HEK293T (cell line): ENCODE results near the gene NFASC.

Experiments
- CTCF ChIA-PET: fragments of 350-600 bp; formaldehyde crosslinking; extraction: SDS; loops from one replicate; lab custom pipeline; 2021; ENCODE audit warnings: antibody characterized with exemption, inconsistent platforms; lab: Yijun Ruan, JAX
- POLR2A ChIA-PET: fragments of 350-600 bp; formaldehyde crosslinking; extraction: SDS; loops from one replicate; lab custom pipeline; 2020; ENCODE audit warnings: antibody characterized with exemption, inconsistent platforms; lab: Yijun Ruan, JAX
- DNase-seq: peaks from one replicate; pipeline ENCODE4 v3.0.0; 2012; ENCODE audit warnings: mixed read lengths; ENCODE audit errors: extremely low spot score
- ARNT ChIP-seq: fragments of 450-650 bp; IDR thresholded peaks from 2 replicates; pipeline ENCODE4 v1.6.1; 2017; ENCODE audit warnings: mild to moderate bottlenecking
- BHLHE40 ChIP-seq: fragments of 450-650 bp; IDR thresholded peaks from 2 replicates; pipeline ENCODE4 v1.6.1; 2016; ENCODE audit warnings: mild to moderate bottlenecking, moderate library complexity, borderline replicate concordance
- CTBP1 ChIP-seq: fragments of 450-650 bp; IDR thresholded peaks from 2 replicates; pipeline ENCODE4 v1.6.1; 2016; ENCODE audit warnings: borderline replicate concordance
- ELF4 ChIP-seq: fragments of 450-650 bp; IDR thresholded peaks from 2 replicates; pipeline ENCODE4 v1.6.1; 2017; ENCODE audit warnings: antibody characterized with exemption
- FOXA1 ChIP-seq: fragments of 450-650 bp; IDR thresholded peaks from 2 replicates; pipeline ENCODE4 v1.6.1; 2016; ENCODE audit warnings: mild to moderate bottlenecking
- FOXK2 ChIP-seq: fragments of 450-650 bp; IDR thresholded peaks from 2 replicates; pipeline ENCODE4 v1.6.1; 2016; ENCODE audit warnings: mild to moderate bottlenecking
- FOXM1 ChIP-seq: fragments of 450-650 bp; IDR thresholded peaks from 2 replicates; pipeline ENCODE4 v1.6.1; 2017; ENCODE audit warnings: mild to moderate bottlenecking, borderline replicate concordance
- HDGF ChIP-seq: fragments of 450-650 bp; IDR thresholded peaks from 2 replicates; pipeline ENCODE4 v1.6.1; 2017; ENCODE audit warnings: antibody characterized with exemption, borderline replicate concordance
- L3MBTL2 ChIP-seq: fragments of 450-650 bp; conservative IDR thresholded peaks from 2 replicates; pipeline ENCODE4 v1.6.1; 2016; ENCODE audit warnings: mild to moderate bottlenecking
- LEF1 ChIP-seq: fragments of 450-650 bp; IDR thresholded peaks from 2 replicates; pipeline ENCODE4 v1.6.1; 2017; ENCODE audit warnings: mild to moderate bottlenecking, borderline replicate concordance
- NFRKB ChIP-seq: fragments of 450-650 bp; IDR thresholded peaks from 2 replicates; pipeline ENCODE4 v1.6.1; 2016; ENCODE audit warnings: mild to moderate bottlenecking, moderate library complexity
- PKNOX1 ChIP-seq: fragments of 450-650 bp; IDR thresholded peaks from 2 replicates; pipeline ENCODE4 v1.6.1; 2016
- SP1 ChIP-seq: fragments of 450-650 bp; IDR thresholded peaks from 2 replicates; pipeline ENCODE4 v1.6.1; 2017
- SUZ12 ChIP-seq: fragments of 450-650 bp; IDR thresholded peaks from 2 replicates; pipeline ENCODE4 v1.6.1; 2016; ENCODE audit warnings: mild to moderate bottlenecking
- TARDBP ChIP-seq: fragments of 450-650 bp; IDR thresholded peaks from 2 replicates; pipeline ENCODE4 v1.6.1; 2016
- ZNF384 ChIP-seq: fragments of 450-650 bp; IDR thresholded peaks from 2 replicates; pipeline ENCODE4 v1.6.1; 2016

The NFASC gene

GRCh38 chr1:204882479-204882878 is 11.8 kb downstream of the NFASC start:
- ChIA-PET POLR2A (no interaction called here), CTCF (no interaction called here)
- TF ChIP-seq FOXK2 (no peak), BHLHE40 (no peak), FOXA1 (no peak), SUZ12 (no peak), CTBP1 (no peak), SP1 (no peak), L3MBTL2 (no peak), NFRKB (no peak), TARDBP (no peak), FOXM1 (no peak), HDGF (no peak), PKNOX1 (no peak), LEF1 (no peak), ARNT (no peak), ZNF384 (no peak), ELF4 (no peak)
- DNase-seq: no peak

- CTCF ChIA-PET: no interaction called here
- DNase-seq: no peak
- no peak for TF ChIP-seq TARDBP
- no peak for TF ChIP-seq L3MBTL2
- no peak for TF ChIP-seq FOXA1
- no peak for TF ChIP-seq HDGF
- TF ChIP-seq BHLHE40: no peak
- no peak for TF ChIP-seq LEF1
- no peak for TF ChIP-seq FOXM1
- no peak for TF ChIP-seq NFRKB
- no peak for TF ChIP-seq FOXK2
- TF ChIP-seq ARNT: no peak
- TF ChIP-seq ELF4: no peak
- TF ChIP-seq ZNF384: no peak
- TF ChIP-seq SP1: no peak
- TF ChIP-seq CTBP1: no peak
- TF ChIP-seq PKNOX1: no peak
- TF ChIP-seq SUZ12: no peak
- POLR2A ChIA-PET: no interaction called here
Measured at GRCh38 chr1:204883405-204883804, 12.7 kb downstream of the NFASC start.

- no peak for DNase-seq
- ChIA-PET POLR2A (no interaction called here), CTCF (no interaction called here)
- TF ChIP-seq TARDBP (no peak), SUZ12 (no peak), PKNOX1 (no peak), SP1 (no peak), ELF4 (no peak), NFRKB (no peak), CTBP1 (no peak), LEF1 (no peak), ZNF384 (no peak), L3MBTL2 (no peak), HDGF (no peak), FOXK2 (no peak), BHLHE40 (no peak), FOXA1 (no peak), ARNT (no peak), FOXM1 (no peak)
Measured at GRCh38 chr1:204885288-204885711, 14.6 kb downstream of the NFASC start.

GRCh38 chr1:204885790-204886189 is 15.1 kb downstream of the NFASC start:
- ChIA-PET CTCF (no interaction called here), POLR2A (no interaction called here)
- TF ChIP-seq NFRKB (no peak), ZNF384 (no peak), CTBP1 (no peak), L3MBTL2 (no peak), TARDBP (no peak), ARNT (no peak), BHLHE40 (no peak), SP1 (no peak), HDGF (no peak), ELF4 (no peak)
- no peak for DNase-seq

- CTCF ChIA-PET: no interaction called here
- POLR2A ChIA-PET: no interaction called here
- no peak for DNase-seq
- TF ChIP-seq LEF1 (no peak), ZNF384 (no peak), FOXA1 (no peak), HDGF (no peak), BHLHE40 (no peak), FOXK2 (no peak), L3MBTL2 (no peak), CTBP1 (no peak), ARNT (no peak), TARDBP (no peak), PKNOX1 (no peak), SP1 (no peak), FOXM1 (no peak), SUZ12 (no peak), ELF4 (no peak), NFRKB (no peak)
Measured at GRCh38 chr1:204887846-204888245, 17.2 kb downstream of the NFASC start.

- ChIA-PET CTCF (no interaction called here), POLR2A (no interaction called here)
- DNase-seq: no peak
- TF ChIP-seq FOXA1: no peak
- no peak for TF ChIP-seq BHLHE40
- no peak for TF ChIP-seq SUZ12
- no peak for TF ChIP-seq PKNOX1
- no peak for TF ChIP-seq LEF1
- TF ChIP-seq FOXK2: no peak
Measured at GRCh38 chr1:204888294-204888693, 17.6 kb downstream of the NFASC start.
